Breast epithelium (tissue), 3 donors: ENCODE results near the gene GTF2IRD1.

ENCODE experiments used
- POLR2A ChIP-seq: fragments of 450-650 bp; IDR thresholded peaks from one replicate; pipeline ENCODE4 v1.6.1; 2016; ENCODE audit warnings: antibody characterized with exemption, mild to moderate bottlenecking, moderate library complexity
- TF ChIP-seq, protein P1 (sequence below), 3 donors: fragments of 450-650 bp; IDR thresholded peaks; one replicate each; pipeline ENCODE4 v1.5.1; 2016 to 2017; ENCODE audit warnings: antibody characterized with exemption in 3 of 3, mild to moderate bottlenecking in 3 of 3, moderate library complexity in 3 of 3

- TF ChIP-seq, protein P1, sequence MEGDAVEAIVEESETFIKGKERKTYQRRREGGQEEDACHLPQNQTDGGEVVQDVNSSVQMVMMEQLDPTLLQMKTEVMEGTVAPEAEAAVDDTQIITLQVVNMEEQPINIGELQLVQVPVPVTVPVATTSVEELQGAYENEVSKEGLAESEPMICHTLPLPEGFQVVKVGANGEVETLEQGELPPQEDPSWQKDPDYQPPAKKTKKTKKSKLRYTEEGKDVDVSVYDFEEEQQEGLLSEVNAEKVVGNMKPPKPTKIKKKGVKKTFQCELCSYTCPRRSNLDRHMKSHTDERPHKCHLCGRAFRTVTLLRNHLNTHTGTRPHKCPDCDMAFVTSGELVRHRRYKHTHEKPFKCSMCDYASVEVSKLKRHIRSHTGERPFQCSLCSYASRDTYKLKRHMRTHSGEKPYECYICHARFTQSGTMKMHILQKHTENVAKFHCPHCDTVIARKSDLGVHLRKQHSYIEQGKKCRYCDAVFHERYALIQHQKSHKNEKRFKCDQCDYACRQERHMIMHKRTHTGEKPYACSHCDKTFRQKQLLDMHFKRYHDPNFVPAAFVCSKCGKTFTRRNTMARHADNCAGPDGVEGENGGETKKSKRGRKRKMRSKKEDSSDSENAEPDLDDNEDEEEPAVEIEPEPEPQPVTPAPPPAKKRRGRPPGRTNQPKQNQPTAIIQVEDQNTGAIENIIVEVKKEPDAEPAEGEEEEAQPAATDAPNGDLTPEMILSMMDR (IDR thresholded peaks at IDR 0.05) = no peak
- no peak for TF ChIP-seq POLR2A
Measured at GRCh38 chr7:74522281-74522905, 68.7 kb downstream of the GTF2IRD1 start.
